HEK293 (cell line): ENCODE measurements around the gene ALG5.

Experiments used
- CTCF ChIA-PET: fragments of 350-600 bp; formaldehyde crosslinking; extraction: SDS; loops from one replicate; lab custom pipeline; 2021; ENCODE audit warnings: antibody characterized with exemption; lab: Yijun Ruan, JAX
- POLR2A ChIA-PET: fragments of 300-600 bp; formaldehyde crosslinking; extraction: SDS; loops from one replicate; lab custom pipeline; 2020; ENCODE audit warnings: antibody characterized with exemption, inconsistent platforms; lab: Yijun Ruan, JAX
- H3K27ac ChIP-seq: fragments of 200-500 bp; sonication (Bioruptor generic); 2 replicates; pipeline ENCODE4 v1.5.1; 2014; ENCODE audit warnings: low read depth, low read length, control low read depth, inconsistent platforms; ENCODE audit errors: extremely low read depth
- H3K36me3 ChIP-seq, 2 experiments: fragments of 200-500 bp in 1 of 2; sonication (Bioruptor generic) in 1 of 2; 1 replicate in 1 of 2; 2 replicates in 1 of 2; pipeline ENCODE4 v1.5.1; 2014 to 2017; ENCODE audit warnings: inconsistent platforms in 2 of 2, low read length in 2 of 2; ENCODE audit not compliant: control insufficient read depth in 2 of 2, insufficient read depth in 1 of 2
- H3K4me1 ChIP-seq: fragments of 200-500 bp; sonication (Bioruptor generic); 2 replicates; pipeline ENCODE4 v1.5.1; 2014; ENCODE audit warnings: mild to moderate bottlenecking, low read length, inconsistent platforms; ENCODE audit not compliant: control insufficient read depth, insufficient read depth
- H3K4me3 ChIP-seq: 2 replicates; pipeline ENCODE4 v1.5.1; 2011; ENCODE audit warnings: low read depth, mild to moderate bottlenecking, control low read depth, low read length, moderate library complexity
- H3K9me3 ChIP-seq: fragments of 200-500 bp; sonication (Bioruptor generic); 2 replicates; pipeline ENCODE4 v1.5.1; 2014; ENCODE audit warnings: low read depth, low read length, inconsistent platforms; ENCODE audit not compliant: control insufficient read depth, insufficient read depth
- EGR2 ChIP-seq: fragments of 450-650 bp; formaldehyde crosslinking; IDR thresholded peaks from 2 replicates; pipeline ENCODE4 v1.5.1; 2016; ENCODE audit warnings: low read depth, missing biosample characterization, missing genetic modification characterization
- GLI4 ChIP-seq: fragments of 450-650 bp; formaldehyde crosslinking; IDR thresholded peaks from 2 replicates; pipeline ENCODE4 v1.5.1; 2016; ENCODE audit warnings: missing biosample characterization, missing genetic modification characterization
- HOXA7 ChIP-seq: sonication (generic); formaldehyde crosslinking; IDR thresholded peaks from 2 replicates; pipeline ENCODE4 v1.8.1; 2022; ENCODE audit warnings: missing genetic modification reagents, borderline replicate concordance
- IKZF3 ChIP-seq: fragments of 450-650 bp; IDR thresholded peaks from 2 replicates; pipeline ENCODE4 v1.5.0; 2018; ENCODE audit warnings: missing biosample characterization, mild to moderate bottlenecking, missing genetic modification characterization, moderate library complexity
- KLF9 ChIP-seq: fragments of 450-650 bp; formaldehyde crosslinking; IDR thresholded peaks from 2 replicates; pipeline ENCODE4 v1.5.1; 2016; ENCODE audit warnings: missing biosample characterization, missing genetic modification characterization, low read depth
- OVOL3 ChIP-seq: fragments of 450-650 bp; formaldehyde crosslinking; IDR thresholded peaks from 2 replicates; pipeline ENCODE4 v1.5.1; 2016; ENCODE audit warnings: missing biosample characterization, missing genetic modification characterization
- SP3 ChIP-seq: fragments of 450-650 bp; formaldehyde crosslinking; IDR thresholded peaks from 2 replicates; pipeline ENCODE4 v1.5.1; 2016; ENCODE audit warnings: missing biosample characterization, missing genetic modification characterization
- ZBTB1 ChIP-seq: fragments of 450-650 bp; formaldehyde crosslinking; IDR thresholded peaks from 2 replicates; pipeline ENCODE4 v1.5.1; 2016; ENCODE audit warnings: missing biosample characterization, missing genetic modification characterization
- ZEB2 ChIP-seq: fragments of 450-650 bp; formaldehyde crosslinking; IDR thresholded peaks from 2 replicates; pipeline ENCODE4 v1.5.1; 2016; ENCODE audit warnings: missing biosample characterization, missing genetic modification characterization
- ZFP41 ChIP-seq: fragments of 450-650 bp; formaldehyde crosslinking; IDR thresholded peaks from 2 replicates; pipeline ENCODE4 v1.5.1; 2016; ENCODE audit warnings: missing biosample characterization, missing genetic modification characterization, borderline replicate concordance
- ZNF121 ChIP-seq: fragments of 450-650 bp; formaldehyde crosslinking; IDR thresholded peaks from 2 replicates; pipeline ENCODE4 v1.5.1; 2016; ENCODE audit warnings: missing biosample characterization, missing genetic modification characterization
- ZNF148 ChIP-seq: fragments of 450-650 bp; formaldehyde crosslinking; IDR thresholded peaks from 2 replicates; pipeline ENCODE4 v1.5.0; 2017; ENCODE audit warnings: missing biosample characterization, missing genetic modification characterization, borderline replicate concordance
- ZNF311 ChIP-seq: fragments of 450-650 bp; formaldehyde crosslinking; IDR thresholded peaks from 2 replicates; pipeline ENCODE4 v1.5.1; 2017; ENCODE audit warnings: missing biosample characterization, missing genetic modification characterization, borderline replicate concordance
- ZNF324 ChIP-seq: fragments of 450-650 bp; formaldehyde crosslinking; IDR thresholded peaks from 2 replicates; pipeline ENCODE4 v1.5.1; 2016; ENCODE audit warnings: missing biosample characterization, missing genetic modification characterization
- ZNF37A ChIP-seq: fragments of 450-650 bp; IDR thresholded peaks from 2 replicates; pipeline ENCODE4 v1.5.1; 2018; ENCODE audit warnings: missing biosample characterization, missing genetic modification characterization
- ZNF521 ChIP-seq: fragments of 450-650 bp; formaldehyde crosslinking; IDR thresholded peaks from 2 replicates; pipeline ENCODE4 v1.5.1; 2017; ENCODE audit warnings: missing biosample characterization, mild to moderate bottlenecking, missing genetic modification characterization
- ZNF571 ChIP-seq: fragments of 450-650 bp; formaldehyde crosslinking; IDR thresholded peaks from 2 replicates; pipeline ENCODE4 v1.5.0; 2017; ENCODE audit warnings: missing biosample characterization, missing genetic modification characterization
- ZNF600 ChIP-seq: fragments of 450-650 bp; formaldehyde crosslinking; IDR thresholded peaks from 2 replicates; pipeline ENCODE4 v1.5.1; 2016; ENCODE audit warnings: missing biosample characterization, missing genetic modification characterization
- ZNF658 ChIP-seq: fragments of 450-650 bp; formaldehyde crosslinking; IDR thresholded peaks from 2 replicates; pipeline ENCODE4; 2016; ENCODE audit warnings: missing biosample characterization, missing genetic modification characterization
- TF ChIP-seq, protein P1 (sequence below): fragments of 450-650 bp; formaldehyde crosslinking; IDR thresholded peaks from 2 replicates; pipeline ENCODE4 v1.5.1; 2016; ENCODE audit warnings: missing biosample characterization, missing genetic modification characterization
- TF ChIP-seq, protein P2 (sequence below): fragments of 450-650 bp; formaldehyde crosslinking; IDR thresholded peaks from 2 replicates; pipeline ENCODE4 v1.5.1; 2016; ENCODE audit warnings: missing biosample characterization, missing genetic modification characterization
- TF ChIP-seq, protein P3 (sequence below): fragments of 450-650 bp; formaldehyde crosslinking; IDR thresholded peaks from 2 replicates; pipeline ENCODE4 v1.5.1; 2016; ENCODE audit warnings: missing biosample characterization, missing genetic modification characterization

The ALG5 gene

DNA sequence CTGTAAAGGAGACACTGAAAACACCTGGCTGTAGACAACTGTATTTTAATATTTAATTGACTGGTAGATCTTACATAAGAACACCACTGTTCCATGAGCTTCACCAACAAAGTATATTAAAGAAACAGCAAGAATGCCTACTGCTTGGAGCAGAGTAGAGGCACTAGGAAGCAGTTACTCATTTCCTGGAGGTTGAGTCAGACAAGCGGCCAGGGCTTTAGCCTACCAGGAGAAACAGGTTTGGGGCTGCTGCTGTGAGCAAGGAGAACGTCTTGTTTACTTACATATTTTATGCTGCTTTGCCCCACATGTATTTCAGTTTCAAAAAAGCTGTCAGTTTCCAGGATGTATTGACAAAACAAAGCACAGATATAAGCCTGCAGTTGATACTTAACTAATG is 33.4 kb downstream of the ALG5 start:
- CTCF ChIA-PET, result interaction anchor here (0.6 kb wide), 1 partner anchor 40 kb away, joined by 4 read pairs; no protein-coding TSS in a partner anchor
- peaks cover 34 to 49% of the 10 kb centered on the region in 2 experiments for H3K36me3 ChIP-seq
- no peaks in the 10 kb centered on the region for H3K4me1 ChIP-seq
- no peak for TF ChIP-seq ZNF571 (tag by site-specific recombination)
- TF ChIP-seq, protein P1, sequence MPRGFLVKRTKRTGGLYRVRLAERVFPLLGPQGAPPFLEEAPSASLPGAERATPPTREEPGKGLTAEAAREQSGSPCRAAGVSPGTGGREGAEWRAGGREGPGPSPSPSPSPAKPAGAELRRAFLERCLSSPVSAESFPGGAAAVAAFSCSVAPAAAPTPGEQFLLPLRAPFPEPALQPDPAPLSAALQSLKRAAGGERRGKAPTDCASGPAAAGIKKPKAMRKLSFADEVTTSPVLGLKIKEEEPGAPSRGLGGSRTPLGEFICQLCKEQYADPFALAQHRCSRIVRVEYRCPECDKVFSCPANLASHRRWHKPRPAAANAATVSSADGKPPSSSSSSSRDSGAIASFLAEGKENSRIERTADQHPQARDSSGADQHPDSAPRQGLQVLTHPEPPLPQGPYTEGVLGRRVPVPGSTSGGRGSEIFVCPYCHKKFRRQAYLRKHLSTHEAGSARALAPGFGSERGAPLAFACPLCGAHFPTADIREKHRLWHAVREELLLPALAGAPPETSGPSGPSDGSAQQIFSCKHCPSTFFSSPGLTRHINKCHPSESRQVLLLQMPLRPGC (tag by site-specific recombination), result no peak
- no peak for TF ChIP-seq ZFP41 (tag by site-specific recombination)
- TF ChIP-seq KLF9 (tag by site-specific recombination), result no peak
- TF ChIP-seq HOXA7 (CRISPR knock-in tag), result no peak
- no peak for TF ChIP-seq IKZF3
- no peak for TF ChIP-seq EGR2 (tag by site-specific recombination)
- TF ChIP-seq ZEB2, result no peak
- TF ChIP-seq GLI4, result no peak
- no peak for TF ChIP-seq OVOL3
- TF ChIP-seq ZNF148 (tag by site-specific recombination), result no peak
- TF ChIP-seq, protein P2, sequence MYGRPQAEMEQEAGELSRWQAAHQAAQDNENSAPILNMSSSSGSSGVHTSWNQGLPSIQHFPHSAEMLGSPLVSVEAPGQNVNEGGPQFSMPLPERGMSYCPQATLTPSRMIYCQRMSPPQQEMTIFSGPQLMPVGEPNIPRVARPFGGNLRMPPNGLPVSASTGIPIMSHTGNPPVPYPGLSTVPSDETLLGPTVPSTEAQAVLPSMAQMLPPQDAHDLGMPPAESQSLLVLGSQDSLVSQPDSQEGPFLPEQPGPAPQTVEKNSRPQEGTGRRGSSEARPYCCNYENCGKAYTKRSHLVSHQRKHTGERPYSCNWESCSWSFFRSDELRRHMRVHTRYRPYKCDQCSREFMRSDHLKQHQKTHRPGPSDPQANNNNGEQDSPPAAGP (tag by site-specific recombination), result no peak
- no peak for TF ChIP-seq ZNF324
- TF ChIP-seq, all 188 proteins: peak for 0
- Histone ChIP-seq H3K4me3 (no peak overlapping the region), H3K9me3 (no peaks in the 10 kb centered on the region), H3K27ac (no peak overlapping the region)
- POLR2A ChIA-PET, result no interaction called here

DNA sequence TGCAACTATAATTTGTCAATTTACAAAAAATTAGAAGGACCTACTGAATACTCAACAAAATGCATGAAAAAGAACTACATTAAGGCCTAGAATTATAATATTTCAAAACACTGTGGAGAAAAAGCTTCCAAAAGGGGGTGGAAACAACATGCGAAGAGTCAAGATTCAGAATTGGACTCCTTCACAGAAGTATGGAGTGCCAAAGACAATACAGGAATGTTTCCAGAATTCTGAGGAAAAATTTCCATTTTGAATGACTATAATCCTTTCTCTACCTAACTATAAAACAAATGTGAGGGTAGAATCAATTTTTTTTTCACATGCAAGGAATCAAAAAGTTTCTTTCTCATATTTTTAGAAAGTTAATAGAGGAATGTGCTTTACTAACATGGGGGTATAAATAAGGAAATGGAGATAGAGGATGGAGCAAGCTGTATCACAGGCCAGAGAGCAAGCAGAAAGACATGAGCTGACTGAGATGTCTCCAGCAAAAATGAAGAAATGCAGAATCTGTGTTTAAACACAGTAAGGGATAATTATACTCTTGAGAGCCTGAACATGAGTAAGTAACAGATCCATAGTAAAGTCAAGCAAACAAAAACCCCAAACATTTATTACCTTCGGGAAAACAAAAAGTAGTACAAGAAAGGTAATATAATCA is 39.6 kb downstream of the ALG5 start:
- CTCF ChIA-PET, result interaction anchor here (0.7 kb wide), 1 partner anchor 754 kb away, joined by 3 read pairs; no protein-coding TSS in a partner anchor
- TF ChIP-seq ZNF121 (tag by site-specific recombination), result no peak
- TF ChIP-seq, protein P3, sequence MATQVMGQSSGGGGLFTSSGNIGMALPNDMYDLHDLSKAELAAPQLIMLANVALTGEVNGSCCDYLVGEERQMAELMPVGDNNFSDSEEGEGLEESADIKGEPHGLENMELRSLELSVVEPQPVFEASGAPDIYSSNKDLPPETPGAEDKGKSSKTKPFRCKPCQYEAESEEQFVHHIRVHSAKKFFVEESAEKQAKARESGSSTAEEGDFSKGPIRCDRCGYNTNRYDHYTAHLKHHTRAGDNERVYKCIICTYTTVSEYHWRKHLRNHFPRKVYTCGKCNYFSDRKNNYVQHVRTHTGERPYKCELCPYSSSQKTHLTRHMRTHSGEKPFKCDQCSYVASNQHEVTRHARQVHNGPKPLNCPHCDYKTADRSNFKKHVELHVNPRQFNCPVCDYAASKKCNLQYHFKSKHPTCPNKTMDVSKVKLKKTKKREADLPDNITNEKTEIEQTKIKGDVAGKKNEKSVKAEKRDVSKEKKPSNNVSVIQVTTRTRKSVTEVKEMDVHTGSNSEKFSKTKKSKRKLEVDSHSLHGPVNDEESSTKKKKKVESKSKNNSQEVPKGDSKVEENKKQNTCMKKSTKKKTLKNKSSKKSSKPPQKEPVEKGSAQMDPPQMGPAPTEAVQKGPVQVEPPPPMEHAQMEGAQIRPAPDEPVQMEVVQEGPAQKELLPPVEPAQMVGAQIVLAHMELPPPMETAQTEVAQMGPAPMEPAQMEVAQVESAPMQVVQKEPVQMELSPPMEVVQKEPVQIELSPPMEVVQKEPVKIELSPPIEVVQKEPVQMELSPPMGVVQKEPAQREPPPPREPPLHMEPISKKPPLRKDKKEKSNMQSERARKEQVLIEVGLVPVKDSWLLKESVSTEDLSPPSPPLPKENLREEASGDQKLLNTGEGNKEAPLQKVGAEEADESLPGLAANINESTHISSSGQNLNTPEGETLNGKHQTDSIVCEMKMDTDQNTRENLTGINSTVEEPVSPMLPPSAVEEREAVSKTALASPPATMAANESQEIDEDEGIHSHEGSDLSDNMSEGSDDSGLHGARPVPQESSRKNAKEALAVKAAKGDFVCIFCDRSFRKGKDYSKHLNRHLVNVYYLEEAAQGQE (tag by site-specific recombination), result no peak
- no peak for TF ChIP-seq ZBTB1 (tag by site-specific recombination)
- no peak for TF ChIP-seq ZNF311 (tag by site-specific recombination)
- no peak for TF ChIP-seq SP3 (tag by site-specific recombination)
- TF ChIP-seq ZNF600 (tag by site-specific recombination), result no peak
- no peak for TF ChIP-seq ZNF658 (tag by site-specific recombination)
- no peak for TF ChIP-seq ZNF521 (tag by site-specific recombination)
- TF ChIP-seq ZNF37A (tag by site-specific recombination), result no peak
- TF ChIP-seq ZNF324, result no peak
- TF ChIP-seq, all 188 proteins: peak for 0
- POLR2A ChIA-PET, result no interaction called here
- Histone ChIP-seq H3K36me3 (peaks cover 14 to 28% of the 10 kb centered on the region in 2 experiments; a peak in 2 of 3 replicates), H3K4me1 (no peaks in the 10 kb centered on the region), H3K4me3 (no peak overlapping the region), H3K9me3 (no peaks in the 10 kb centered on the region), H3K27ac (no peak overlapping the region)
